Raji (cell line): ENCODE measurements around the gene SYTL3.

Source experiments
- POLR2A ChIP-seq: IDR thresholded peaks from 2 replicates; pipeline ENCODE4 v1.6.1; 2011; ENCODE audit warnings: low read depth, low read length, control low read depth; ENCODE audit not compliant: insufficient read depth

SYTL3 gene

DNA sequence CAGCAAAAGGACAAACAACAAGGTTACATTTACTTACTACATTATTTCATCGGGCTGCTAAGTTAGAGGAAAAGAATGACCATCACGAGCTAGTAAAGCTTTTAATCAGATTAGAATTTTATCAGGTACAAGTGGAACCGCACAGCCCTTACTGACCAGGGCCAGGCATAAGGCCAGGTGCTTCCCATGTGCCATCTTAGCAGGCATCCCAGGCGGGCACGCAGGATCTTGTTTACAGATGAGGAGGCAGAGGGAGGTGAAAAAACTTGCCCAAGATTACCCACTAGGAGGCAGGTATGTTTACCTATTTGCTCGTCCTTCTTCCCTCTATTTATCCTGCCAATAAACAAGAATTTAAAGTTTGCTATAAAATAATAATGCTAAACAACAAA is 158.6 kb downstream of the SYTL3 start:
- no peak for TF ChIP-seq POLR2A

- TF ChIP-seq POLR2A, result peak; percentile 42; the same call in 1 of the 2 replicates
These were observed 159.3 kb downstream of the SYTL3 start for GRCh38 chr6:158808941-158809678.

DNA sequence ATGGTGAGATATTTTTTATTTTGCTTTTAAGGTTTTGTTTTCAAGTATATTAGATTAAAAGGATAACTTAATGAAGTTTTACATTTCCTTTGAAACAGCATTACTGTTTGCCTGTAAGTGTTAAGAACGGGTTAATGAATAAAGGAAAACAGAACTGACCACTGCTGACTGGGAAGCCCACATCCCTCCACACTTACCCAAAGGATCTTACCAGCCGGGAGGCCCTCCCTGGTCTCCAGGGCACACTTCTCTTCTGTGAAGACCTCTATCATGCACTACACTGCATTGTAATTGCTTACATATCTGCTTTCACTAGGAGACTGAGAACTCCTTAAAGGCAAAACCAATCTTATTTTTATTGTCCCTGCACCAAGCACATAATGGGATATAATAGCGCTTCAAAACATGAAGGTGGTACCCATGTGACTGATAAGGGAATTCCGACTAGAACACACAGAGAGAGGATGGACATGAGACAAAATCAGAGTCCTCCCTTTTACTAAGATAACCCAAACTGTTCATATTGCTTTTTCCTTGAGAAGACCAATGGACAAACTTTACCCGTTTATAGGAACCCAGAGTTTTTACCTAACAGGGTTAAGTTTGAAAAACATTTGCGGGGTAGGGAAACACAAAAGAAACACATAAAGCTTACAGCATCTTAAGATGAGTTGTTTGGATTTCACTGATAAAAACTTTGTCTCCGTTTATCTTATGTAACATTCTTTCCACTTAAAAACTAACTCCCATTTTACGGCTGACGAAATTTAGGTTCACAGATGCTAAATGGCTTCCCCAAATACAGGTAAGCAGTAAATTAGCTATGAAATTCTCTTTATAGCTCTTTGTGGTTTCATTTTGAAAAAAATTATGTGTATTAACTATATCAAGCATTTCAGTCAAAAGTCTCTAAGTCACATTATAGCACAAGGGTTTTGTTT is 160.6 kb downstream of the SYTL3 start:
- TF ChIP-seq POLR2A, result no peak

DNA sequence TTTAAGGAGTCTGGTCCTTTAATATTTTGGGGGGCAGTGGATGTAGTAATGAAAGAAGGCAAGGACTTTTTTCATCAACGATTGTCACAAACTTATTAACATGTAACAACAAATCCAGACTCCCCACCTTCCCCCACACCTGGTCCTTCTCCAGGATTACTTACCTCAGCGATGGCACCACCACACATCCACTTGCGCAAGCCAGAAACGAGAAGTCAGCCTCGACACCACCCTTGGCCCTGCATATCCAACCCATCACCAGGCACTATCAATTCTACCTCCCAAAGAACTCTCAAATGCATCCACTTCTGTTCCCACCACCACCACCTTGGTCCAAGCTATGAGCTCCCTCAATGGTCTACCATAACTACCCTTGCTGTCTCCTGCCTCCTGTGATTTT is 162.8 kb downstream of the SYTL3 start:
- no peak for TF ChIP-seq POLR2A

DNA sequence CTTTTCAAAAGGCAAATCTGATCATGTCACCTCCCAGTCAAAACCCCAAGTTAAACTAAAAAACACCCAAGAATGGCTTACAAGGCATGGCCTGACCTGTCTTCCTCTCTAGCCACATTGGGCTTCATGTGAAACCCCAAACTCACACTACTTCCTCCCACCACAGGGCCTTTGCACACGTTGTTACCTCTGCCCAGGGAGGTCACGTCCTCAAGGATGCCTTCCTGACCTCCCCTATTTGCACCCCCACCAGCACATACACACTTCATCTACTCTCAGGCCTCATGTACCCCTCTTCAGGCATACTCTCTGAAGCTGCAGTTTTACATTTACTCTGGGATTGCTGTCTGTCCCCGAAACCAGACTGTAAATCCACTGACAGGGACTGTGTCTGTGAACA is 163.2 kb downstream of the SYTL3 start:
- no peak for TF ChIP-seq POLR2A
